OCI-LY7 (cell line): ENCODE results near the gene NAPG.

Source experiments
- CTCF ChIP-seq: fragments of 200-600 bp; sonication (generic); conservative IDR thresholded peaks from 2 replicates; pipeline ENCODE4 v1.5.1; 2014; ENCODE audit warnings: mild to moderate bottlenecking, antibody characterized with exemption, low read length, moderate library complexity, mixed read lengths
- EZH2phosphoT487 ChIP-seq: fragments of 200-600 bp; sonication (generic); IDR thresholded peaks from 2 replicates; pipeline ENCODE4 v1.6.1; 2018; ENCODE audit warnings: low read depth, borderline replicate concordance, mild to moderate bottlenecking, mixed run types, antibody characterized with exemption, low read length, moderate library complexity, mixed read lengths

- TF ChIP-seq CTCF (no peak), EZH2phosphoT487 (no peak)
Observed at GRCh38 chr18:10495936-10496335, 29.9 kb upstream of the NAPG start.
